HepG2 (cell line): ENCODE results near the gene GLG1. TPM values are rescaled to one million over a fixed set of nuclear protein-coding genes. Genes with fewer than 3 reads are reported as not detected.

Source experiments
- ATAC-seq: fragments of 200-7000 bp; cut with Tn5 transposase; 3 replicates; pipeline ENCODE4 v1.9.1; 2020; ENCODE audit warnings: mild to moderate bottlenecking, moderate library complexity
- BruUV-seq: library from RNA; stranded (reverse); fragments of 400-500 nt; replicated peaks from 2 replicates; lab custom pipeline; 2021; lab: Mats Ljungman, UMichigan
- CTCF ChIA-PET: fragments of 300-600 bp; formaldehyde crosslinking; extraction: SDS; loops from one replicate; lab custom pipeline; 2021; ENCODE audit warnings: low total read pairs, inconsistent platforms, low intra/inter-chr PET ratio; lab: Yijun Ruan, JAX
- POLR2A ChIA-PET: fragments of 350-600 bp; sonication (Branson Sonifier 250); formaldehyde crosslinking; loops from one replicate; lab custom pipeline; 2020; ENCODE audit warnings: antibody characterized with exemption, inconsistent platforms; lab: Yijun Ruan, JAX
- DNase-seq: peaks from one replicate; pipeline ENCODE4 v3.0.0-alpha.2; 2015; ENCODE audit warnings: low spot score
- FAIRE-seq: peaks from 3 replicates; lab custom pipeline; 2011; peaks lifted over from hg19 to GRCh38; lab: Jason Lieb, UNC
- H2AFZ ChIP-seq: one replicate; pipeline ENCODE4 v1.6.1; 2011; ENCODE audit warnings: low read length, inconsistent platforms
- H3K27ac ChIP-seq: fragments of 300-600 bp; 3 replicates; pipeline ENCODE4 v1.8.0; 2011; ENCODE audit warnings: mixed run types, mild to moderate bottlenecking, mixed read lengths, low read length, inconsistent platforms; ENCODE audit not compliant: insufficient read depth; ENCODE audit errors: extremely low read length
- H3K27me3 ChIP-seq, 2 experiments: fragments of 200-600 bp in 1 of 2; 2 replicates in 1 of 2; 3 replicates in 1 of 2; pipeline versions ENCODE4 v1.6.0 to v1.8.0; 2011; ENCODE audit warnings: low read length in 2 of 2, mild to moderate bottlenecking in 2 of 2, moderate library complexity in 2 of 2, inconsistent platforms in 1 of 2; ENCODE audit not compliant: insufficient read depth in 2 of 2, control insufficient read depth in 1 of 2
- H3K36me3 ChIP-seq, 2 experiments: fragments of 200-600 bp in 1 of 2; replicated peaks in 1 of 2; 2 replicates in 1 of 2; 3 replicates in 1 of 2; pipeline versions ENCODE4 v1.5.1 to v1.8.0; 2011; ENCODE audit warnings: low read length in 2 of 2, inconsistent platforms in 1 of 2; ENCODE audit not compliant: insufficient read depth in 2 of 2, control insufficient read depth in 1 of 2
- H3K4me1 ChIP-seq: 2 replicates; pipeline ENCODE4 v1.5.1; 2012; ENCODE audit warnings: low read length, inconsistent platforms; ENCODE audit not compliant: insufficient read depth
- H3K4me2 ChIP-seq: 2 replicates; pipeline ENCODE4 v1.6.0; 2011; ENCODE audit warnings: low read depth, low read length, inconsistent platforms
- H3K4me3 ChIP-seq, 3 experiments: fragments of 200-600 bp in 1 of 3; sonication (generic), shearing (Covaris generic) in 1 of 3; replicated peaks in 1 of 3; 2 replicates each; pipeline ENCODE4 v1.5.1; 2011 to 2016; ENCODE audit warnings: low read length in 3 of 3, inconsistent platforms in 2 of 3, low read depth in 2 of 3, mild to moderate bottlenecking in 2 of 3, control low read depth in 1 of 3, mixed read lengths in 1 of 3; ENCODE audit not compliant: insufficient read depth in 1 of 3
- H3K79me2 ChIP-seq: one replicate; pipeline ENCODE4 v1.6.1; 2011; ENCODE audit warnings: low read length, inconsistent platforms; ENCODE audit not compliant: insufficient read depth
- H3K9ac ChIP-seq: 2 replicates; pipeline ENCODE4 v1.6.0; 2011; ENCODE audit warnings: mild to moderate bottlenecking, low read depth, low read length, inconsistent platforms; ENCODE audit not compliant: insufficient read depth
- H3K9me3 ChIP-seq: 2 replicates; pipeline ENCODE4 v1.5.1; 2012; ENCODE audit warnings: mild to moderate bottlenecking, low read length
- H4K20me1 ChIP-seq: 2 replicates; pipeline ENCODE4 v1.6.0; 2011; ENCODE audit warnings: inconsistent platforms, mild to moderate bottlenecking, low read length, moderate library complexity; ENCODE audit not compliant: insufficient read depth
- AKAP8 ChIP-seq: sonication (generic); formaldehyde crosslinking; IDR thresholded peaks from 2 replicates; pipeline ENCODE4 v1.5.1; 2020; ENCODE audit warnings: mild to moderate bottlenecking, missing genetic modification reagents
- EZH2 ChIP-seq: conservative IDR thresholded peaks from 2 replicates; pipeline ENCODE4 v1.6.1; 2012; ENCODE audit warnings: mild to moderate bottlenecking, low read depth, low read length, moderate library complexity
- NFE2L1 ChIP-seq: sonication (generic); formaldehyde crosslinking; IDR thresholded peaks from 2 replicates; pipeline ENCODE4 v1.4.0; 2020; ENCODE audit warnings: missing genetic modification reagents, mild to moderate bottlenecking, borderline replicate concordance
- TSC22D2 ChIP-seq: sonication (generic); formaldehyde crosslinking; IDR thresholded peaks from 2 replicates; pipeline ENCODE4 v1.5.1; 2020; ENCODE audit warnings: missing genetic modification reagents, mild to moderate bottlenecking, borderline replicate concordance
- ZNF547 ChIP-seq: sonication (generic); formaldehyde crosslinking; IDR thresholded peaks from 2 replicates; pipeline ENCODE4 v1.5.1; 2020; ENCODE audit warnings: mild to moderate bottlenecking, missing genetic modification reagents
- ZNF550 ChIP-seq: sonication (generic); formaldehyde crosslinking; IDR thresholded peaks from 2 replicates; pipeline ENCODE4 v1.4.0; 2020; ENCODE audit warnings: mild to moderate bottlenecking, missing genetic modification reagents, borderline replicate concordance
- ZSCAN29 ChIP-seq: sonication (generic); formaldehyde crosslinking; conservative IDR thresholded peaks from 2 replicates; pipeline ENCODE4 v1.4.0; 2020; ENCODE audit warnings: mild to moderate bottlenecking, missing genetic modification reagents
- WGBS: methylation state at CpG from one replicate; pipeline ENCODE4 v1.1.6; 2017; ENCODE audit warnings: low lambda C conversion rate; 5-methylcytosine and 5-hydroxymethylcytosine counted together
- in situ Hi-C: cut with HindIII; loops from 2 replicates; pipeline ENCODE4 v1.10.0; 2017; ENCODE audit warnings: low pct_unique_long_range_greater_than_20kb; ENCODE audit not compliant: extremely low pct_ligation_motif_present
- intact Hi-C: fragments of 100-400 bp; cut with micrococcal nuclease; formaldehyde crosslinking; loops from one replicate; pipeline ENCODE4 v1.10.0; 2022; ENCODE audit not compliant: unreplicated experiment
- polyA plus RNA-seq, 8 experiments: library from polyadenylated mRNA; depleted of rRNA in 3 of 8; stranded (reverse) in 7 of 8; unstranded in 1 of 8; fragments of >200 nt; fragmentation: Illumina TruSeq in 4 of 8; extraction: Trizol in 4 of 8; gene quantifications; 2 replicates each; pipeline versions ENCODE4 v1.2.1 to v1.2.3, GENCODE V29; 2011 to 2016; ENCODE audit warnings: low read depth in 4 of 8, missing spikeins in 1 of 8, mixed read lengths in 1 of 8; ENCODE audit not compliant: insufficient read depth in 1 of 8
- total RNA-seq, 5 experiments: library from RNA; depleted of rRNA; stranded (reverse); fragments of >200 nt; fragmentation: Illumina TruSeq; extraction: Trizol; gene quantifications; 2 replicates each; pipeline ENCODE4 v1.2.3, GENCODE V29; 2016; ENCODE audit warnings: low read depth in 1 of 5
- TF ChIP-seq, protein P1 (sequence below): sonication (generic); formaldehyde crosslinking; IDR thresholded peaks from 2 replicates; pipeline ENCODE4 v1.5.0; 2020; ENCODE audit warnings: missing genetic modification reagents, mild to moderate bottlenecking, borderline replicate concordance
- TF ChIP-seq, protein P2 (sequence below): sonication (generic); formaldehyde crosslinking; IDR thresholded peaks from 2 replicates; pipeline ENCODE4 v1.4.0; 2020; ENCODE audit warnings: mild to moderate bottlenecking, missing genetic modification reagents
- TF ChIP-seq, protein P3 (sequence below): sonication (generic); formaldehyde crosslinking; IDR thresholded peaks from 2 replicates; pipeline ENCODE4 v1.5.0; 2020; ENCODE audit warnings: missing genetic modification reagents

Gene GLG1
- total and polyA plus RNA-seq, 2 of the 13 experiments (the other 11 are each of a cell fraction or from before 2014, with no cell fraction given), result 87.7 to 141 TPM

DNA sequence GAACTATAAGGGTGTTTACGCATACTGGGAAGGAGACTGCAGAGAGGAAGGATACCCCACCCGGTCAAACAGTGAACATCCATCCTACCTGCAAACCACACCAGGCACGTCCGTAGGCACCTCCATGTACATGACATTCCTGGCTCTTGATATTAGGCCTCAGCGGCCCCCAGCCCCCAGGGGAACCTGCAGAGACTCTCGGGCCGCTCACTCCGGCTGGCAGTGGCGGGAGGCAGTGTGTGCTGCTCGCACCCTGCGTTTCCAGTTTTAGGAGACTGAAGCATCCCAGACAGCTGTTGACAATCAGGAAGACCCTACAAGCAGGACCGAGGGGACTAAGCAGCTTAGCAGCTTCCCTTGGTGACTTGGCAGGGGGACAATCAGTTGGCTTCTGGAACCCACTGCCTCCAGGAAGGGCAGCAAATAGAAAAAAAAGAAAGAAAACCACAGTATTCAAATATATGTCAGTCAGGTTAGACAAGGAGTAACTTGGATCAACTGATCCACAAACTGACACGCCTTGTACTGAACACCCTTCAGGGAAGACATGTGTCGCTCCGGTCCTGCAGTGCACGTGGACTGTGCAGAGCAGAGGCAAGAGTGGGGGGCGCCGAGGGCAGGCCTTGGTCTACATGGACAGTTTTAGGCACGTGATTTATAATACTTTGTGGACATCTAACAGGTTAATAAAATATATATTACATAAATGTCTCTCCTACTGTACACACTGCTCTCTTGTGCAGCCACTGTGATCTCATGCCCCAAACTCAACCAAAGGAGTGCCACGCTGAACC, 155.8 kb downstream of the GLG1 start:
- DNase-seq, result no peak
- Histone ChIP-seq H3K4me1 (peaks cover 29% of the 10 kb centered on the region), H3K4me3 (no peak overlapping the region), H3K27me3 (no peaks in the 10 kb centered on the region)
- ATAC-seq, result no peak
- FAIRE-seq, result no peak
- TF ChIP-seq, protein P1, sequence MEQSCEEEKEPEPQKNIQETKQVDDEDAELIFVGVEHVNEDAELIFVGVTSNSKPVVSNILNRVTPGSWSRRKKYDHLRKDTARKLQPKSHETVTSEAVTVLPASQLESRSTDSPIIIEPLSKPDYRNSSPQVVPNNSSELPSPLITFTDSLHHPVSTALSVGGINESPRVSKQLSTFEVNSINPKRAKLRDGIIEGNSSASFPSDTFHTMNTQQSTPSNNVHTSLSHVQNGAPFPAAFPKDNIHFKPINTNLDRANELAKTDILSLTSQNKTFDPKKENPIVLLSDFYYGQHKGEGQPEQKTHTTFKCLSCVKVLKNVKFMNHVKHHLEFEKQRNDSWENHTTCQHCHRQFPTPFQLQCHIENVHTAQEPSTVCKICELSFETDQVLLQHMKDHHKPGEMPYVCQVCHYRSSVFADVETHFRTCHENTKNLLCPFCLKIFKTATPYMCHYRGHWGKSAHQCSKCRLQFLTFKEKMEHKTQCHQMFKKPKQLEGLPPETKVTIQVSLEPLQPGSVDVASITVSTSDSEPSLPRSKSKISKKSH (CRISPR knock-in tag), result no peak
- TF ChIP-seq NFE2L1 (CRISPR knock-in tag), result no peak
- TF ChIP-seq EZH2, result no peak
- TF ChIP-seq, protein P2, sequence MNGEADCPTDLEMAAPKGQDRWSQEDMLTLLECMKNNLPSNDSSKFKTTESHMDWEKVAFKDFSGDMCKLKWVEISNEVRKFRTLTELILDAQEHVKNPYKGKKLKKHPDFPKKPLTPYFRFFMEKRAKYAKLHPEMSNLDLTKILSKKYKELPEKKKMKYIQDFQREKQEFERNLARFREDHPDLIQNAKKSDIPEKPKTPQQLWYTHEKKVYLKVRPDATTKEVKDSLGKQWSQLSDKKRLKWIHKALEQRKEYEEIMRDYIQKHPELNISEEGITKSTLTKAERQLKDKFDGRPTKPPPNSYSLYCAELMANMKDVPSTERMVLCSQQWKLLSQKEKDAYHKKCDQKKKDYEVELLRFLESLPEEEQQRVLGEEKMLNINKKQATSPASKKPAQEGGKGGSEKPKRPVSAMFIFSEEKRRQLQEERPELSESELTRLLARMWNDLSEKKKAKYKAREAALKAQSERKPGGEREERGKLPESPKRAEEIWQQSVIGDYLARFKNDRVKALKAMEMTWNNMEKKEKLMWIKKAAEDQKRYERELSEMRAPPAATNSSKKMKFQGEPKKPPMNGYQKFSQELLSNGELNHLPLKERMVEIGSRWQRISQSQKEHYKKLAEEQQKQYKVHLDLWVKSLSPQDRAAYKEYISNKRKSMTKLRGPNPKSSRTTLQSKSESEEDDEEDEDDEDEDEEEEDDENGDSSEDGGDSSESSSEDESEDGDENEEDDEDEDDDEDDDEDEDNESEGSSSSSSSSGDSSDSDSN, result no peak
- no peak for TF ChIP-seq ZSCAN29 (CRISPR knock-in tag)
- TF ChIP-seq TSC22D2 (CRISPR knock-in tag), result no peak
- TF ChIP-seq ZNF547 (CRISPR knock-in tag), result no peak
- TF ChIP-seq AKAP8 (CRISPR knock-in tag), result no peak
- TF ChIP-seq, protein P3, sequence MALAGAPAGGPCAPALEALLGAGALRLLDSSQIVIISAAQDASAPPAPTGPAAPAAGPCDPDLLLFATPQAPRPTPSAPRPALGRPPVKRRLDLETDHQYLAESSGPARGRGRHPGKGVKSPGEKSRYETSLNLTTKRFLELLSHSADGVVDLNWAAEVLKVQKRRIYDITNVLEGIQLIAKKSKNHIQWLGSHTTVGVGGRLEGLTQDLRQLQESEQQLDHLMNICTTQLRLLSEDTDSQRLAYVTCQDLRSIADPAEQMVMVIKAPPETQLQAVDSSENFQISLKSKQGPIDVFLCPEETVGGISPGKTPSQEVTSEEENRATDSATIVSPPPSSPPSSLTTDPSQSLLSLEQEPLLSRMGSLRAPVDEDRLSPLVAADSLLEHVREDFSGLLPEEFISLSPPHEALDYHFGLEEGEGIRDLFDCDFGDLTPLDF, result no peak
- no peak for TF ChIP-seq ZNF550 (CRISPR knock-in tag)
- TF ChIP-seq, all 625 proteins: peak for 0
- no peaks in the 10 kb centered on the region for H3K79me2 ChIP-seq
- POLR2A ChIA-PET, result no interaction called here
- no TSS peak for BruUV-seq
- no peaks in the 10 kb centered on the region for H3K9me3 ChIP-seq
- CTCF ChIA-PET, result no interaction called here
- no peak overlapping the region for H3K9ac ChIP-seq
- H2AFZ ChIP-seq, result no peak overlapping the region
- H4K20me1 ChIP-seq, result no peaks in the 10 kb centered on the region
- peaks cover 13 to 32% of the 10 kb centered on the region in 2 experiments for H3K36me3 ChIP-seq
- WGBS, result over 99% methylated on average over 20 of the region's 20 CpGs
- intact Hi-C loops, result no loop called here
- in situ Hi-C loops, result no loop called here
- no peak overlapping the region for H3K27ac ChIP-seq
- no peak overlapping the region for H3K4me2 ChIP-seq
